22Rv1 (cell line): ENCODE data around the gene GMPPA.

Source experiments
- H3K27ac ChIP-seq: fragments of 450-650 bp; 2 replicates; pipeline ENCODE4 v1.5.1; 2017
- CTCF ChIP-seq: fragments of 450-650 bp; IDR thresholded peaks from 2 replicates; pipeline ENCODE4 v1.5.1; 2017; ENCODE audit warnings: mild to moderate bottlenecking
- ZFX ChIP-seq: fragments of 450-650 bp; IDR thresholded peaks from 2 replicates; pipeline ENCODE4 v1.6.1; 2017; ENCODE audit warnings: antibody characterized with exemption, borderline replicate concordance

The GMPPA gene

GRCh38 chr2:219489315-219489714 lies 9.4 kb upstream of the GMPPA start:
- no peak for TF ChIP-seq ZFX
- TF ChIP-seq CTCF = no peak
- no peak overlapping the region for H3K27ac ChIP-seq

- no peak overlapping the region for H3K27ac ChIP-seq
- no peak for TF ChIP-seq CTCF
- no peak for TF ChIP-seq ZFX
These were observed 8.5 kb upstream of the GMPPA start for GRCh38 chr2:219490186-219490585.

- no peak for TF ChIP-seq CTCF
- no peak for TF ChIP-seq ZFX
- no peak overlapping the region for H3K27ac ChIP-seq
These were observed 8.0 kb upstream of the GMPPA start for GRCh38 chr2:219490600-219491130.

GRCh38 chr2:219491278-219491963 lies 7.3 kb upstream of the GMPPA start:
- TF ChIP-seq ZFX (no peak), CTCF (no peak)
- H3K27ac ChIP-seq = no peak overlapping the region

- peak; percentile 35 for TF ChIP-seq CTCF
- TF ChIP-seq ZFX = no peak
- H3K27ac ChIP-seq = no peak overlapping the region
These were observed 6.1 kb upstream of the GMPPA start for GRCh38 chr2:219492575-219492974.

- no peak overlapping the region for H3K27ac ChIP-seq
- TF ChIP-seq CTCF = no peak
- TF ChIP-seq ZFX = no peak
These were observed 5.6 kb upstream of the GMPPA start for GRCh38 chr2:219493086-219493485.

- no peak overlapping the region for H3K27ac ChIP-seq
- TF ChIP-seq ZFX (no peak), CTCF (no peak)
These were observed 3.6 kb upstream of the GMPPA start for GRCh38 chr2:219494952-219495530.
